Muscle of leg (tissue), 11 donors: ENCODE results near the gene TMEM192. TPM values are rescaled to one million over a fixed set of nuclear protein-coding genes. Genes with fewer than 3 reads are reported as not detected.

Source experiments
- DNase-seq: peaks from one replicate; pipeline ENCODE4 v3.0.0; 2013
- H3K27ac ChIP-seq: one replicate; pipeline ENCODE4 v1.5.1; 2013; ENCODE audit warnings: mild to moderate bottlenecking, low read length, control low read depth
- H3K27me3 ChIP-seq: one replicate; pipeline ENCODE4 v1.6.1; 2013; ENCODE audit warnings: low read length; ENCODE audit not compliant: control insufficient read depth, insufficient read depth
- H3K36me3 ChIP-seq: one replicate; pipeline ENCODE4 v1.6.1; 2013; ENCODE audit warnings: low read length; ENCODE audit not compliant: control insufficient read depth, insufficient read depth
- H3K4me1 ChIP-seq: one replicate; pipeline ENCODE4 v1.6.1; 2013; ENCODE audit warnings: low read length; ENCODE audit not compliant: control insufficient read depth, insufficient read depth
- H3K4me3 ChIP-seq: one replicate; pipeline ENCODE4 v1.5.1; 2013; ENCODE audit warnings: low read length, control low read depth
- H3K9me3 ChIP-seq: replicated peaks from 2 replicates; pipeline ENCODE4 v1.6.1; 2013; ENCODE audit warnings: low read depth, low read length; ENCODE audit not compliant: control insufficient read depth
- WGBS: methylation state at CpG from one replicate; pipeline ENCODE4 v1.1.5; 2013; ENCODE audit warnings: missing lambda C conversion rate; ENCODE audit not compliant: insufficient coverage; 5-methylcytosine and 5-hydroxymethylcytosine counted together
- polyA plus RNA-seq, 8 donors: library from polyadenylated mRNA; unstranded; fragments of 120-200 nt; gene quantifications; one replicate each; pipeline versions ENCODE4 v1.2.1 to v1.2.3, GENCODE V29; 2013; ENCODE audit warnings: inconsistent platforms in 1 of 8, low replicate concordance in 1 of 8; ENCODE audit not compliant: insufficient read length in 8 of 8, insufficient read depth in 1 of 8
- total RNA-seq: library from RNA; stranded (reverse); fragments of 120-200 nt; gene quantifications from one replicate; pipeline ENCODE4 v1.2.4, GENCODE V29; 2013

TMEM192 gene
- total and polyA plus RNA-seq, 9 donors: 9.2 to 12.5 (median 10.7) TPM

DNA sequence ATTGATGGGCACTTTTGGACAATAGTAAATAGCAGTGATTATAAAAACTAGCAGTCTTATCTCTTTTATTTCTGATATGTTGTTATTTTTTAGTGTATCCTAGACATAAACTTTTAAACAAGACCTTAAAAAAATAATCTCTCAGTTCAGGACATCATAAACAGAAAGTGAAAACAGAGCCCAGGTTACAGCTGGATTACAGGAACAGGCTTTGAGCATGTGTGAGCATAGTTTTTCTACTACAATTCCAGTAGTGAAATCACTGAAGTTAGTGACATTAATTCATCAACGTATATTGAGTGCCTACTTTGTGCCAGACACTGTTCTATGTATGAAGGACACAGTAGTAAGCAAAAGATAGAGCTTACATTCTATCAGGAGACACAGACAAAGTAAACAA is 42.1 kb downstream of the TMEM192 start:
- Histone ChIP-seq H3K27ac (no peak overlapping the region), H3K4me1 (no peaks in the 10 kb centered on the region), H3K27me3 (no peaks in the 10 kb centered on the region), H3K36me3 (no peaks in the 10 kb centered on the region), H3K4me3 (no peak overlapping the region), H3K9me3 (no peaks in the 10 kb centered on the region)
- WGBS: no CpG with 5 or more reads among the region's 1 CpG
- no peak for DNase-seq

DNA sequence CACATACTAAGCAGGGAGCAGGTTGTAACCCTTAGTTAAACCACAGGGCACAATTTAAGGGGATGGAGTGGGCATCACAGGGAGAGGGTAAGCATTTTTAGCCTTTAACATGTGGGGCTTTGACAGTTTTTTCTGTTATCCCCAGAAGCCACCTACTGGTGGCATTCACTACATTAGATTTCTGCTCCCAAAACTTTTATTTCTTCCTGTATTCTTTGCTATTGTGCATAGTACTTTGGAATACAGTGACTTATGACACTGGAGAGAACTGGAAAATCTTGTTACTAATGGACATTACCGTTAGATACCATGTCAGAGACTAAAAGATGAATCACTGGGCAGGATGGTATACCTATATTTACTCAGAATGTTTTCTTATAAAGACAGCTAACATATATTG is 51.7 kb downstream of the TMEM192 start:
- no peaks in the 10 kb centered on the region for H3K27me3 ChIP-seq
- DNase-seq: peak; percentile 13
- no peaks in the 10 kb centered on the region for H3K36me3 ChIP-seq
- H3K4me3 ChIP-seq: no peak overlapping the region
- no peak overlapping the region for H3K27ac ChIP-seq
- H3K4me1 ChIP-seq: peaks cover 22% of the 10 kb centered on the region
- no CpG with 5 or more reads among the region's 1 CpG for whole genome bisulfite sequencing
- H3K9me3 ChIP-seq: no peaks in the 10 kb centered on the region

DNA sequence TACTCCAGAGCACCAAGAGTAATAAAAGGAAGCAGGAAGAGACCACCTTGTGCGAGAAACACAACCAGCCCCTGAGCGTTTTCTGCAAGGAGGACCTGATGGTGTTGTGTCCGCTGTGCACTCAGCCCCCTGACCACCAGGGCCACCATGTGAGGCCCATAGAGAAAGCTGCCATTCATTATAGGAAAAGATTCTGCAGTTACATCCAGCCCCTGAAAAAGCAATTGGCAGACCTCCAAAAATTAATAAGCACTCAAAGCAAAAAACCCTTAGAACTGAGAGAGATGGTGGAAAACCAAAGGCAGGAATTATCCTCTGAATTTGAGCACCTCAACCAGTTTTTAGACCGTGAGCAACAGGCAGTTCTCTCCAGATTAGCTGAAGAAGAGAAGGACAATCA is 53.3 kb downstream of the TMEM192 start:
- H3K4me3 ChIP-seq: no peak overlapping the region
- WGBS: no CpG with 5 or more reads among the region's 4 CpGs
- H3K27ac ChIP-seq: peak overlapping the region; percentile 84
- no peaks in the 10 kb centered on the region for H3K27me3 ChIP-seq
- no peaks in the 10 kb centered on the region for H3K9me3 ChIP-seq
- H3K36me3 ChIP-seq: no peaks in the 10 kb centered on the region
- DNase-seq: peak; percentile 19
- H3K4me1 ChIP-seq: peaks cover 22% of the 10 kb centered on the region

DNA sequence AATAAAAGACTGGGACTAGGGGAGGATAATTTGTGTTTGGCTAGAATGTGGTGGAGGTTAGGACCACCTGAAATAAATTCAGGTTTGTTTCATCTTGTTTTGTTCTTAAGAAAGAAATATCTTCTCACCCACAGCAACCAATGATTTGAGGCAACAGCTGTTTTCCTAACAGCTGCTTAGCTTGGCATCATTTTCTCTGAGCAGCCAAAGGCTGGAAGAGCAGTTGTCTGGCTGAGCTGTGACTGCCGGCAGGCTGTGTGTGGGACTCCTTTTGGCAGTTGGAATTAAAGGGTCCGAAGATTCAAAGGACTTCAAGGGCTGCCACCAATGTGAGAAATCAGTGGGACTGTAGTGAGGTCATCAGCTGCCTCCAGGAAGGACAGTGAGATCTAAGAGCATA is 54.0 kb downstream of the TMEM192 start:
- no peaks in the 10 kb centered on the region for H3K27me3 ChIP-seq
- DNase-seq: peak; percentile 89
- peak overlapping the region; percentile 90 for H3K27ac ChIP-seq
- no peaks in the 10 kb centered on the region for H3K9me3 ChIP-seq
- H3K4me1 ChIP-seq: peaks cover 22% of the 10 kb centered on the region
- H3K36me3 ChIP-seq: no peaks in the 10 kb centered on the region
- 37% methylated on average over 2 of the region's 2 CpGs for WGBS
- no peak overlapping the region for H3K4me3 ChIP-seq

DNA sequence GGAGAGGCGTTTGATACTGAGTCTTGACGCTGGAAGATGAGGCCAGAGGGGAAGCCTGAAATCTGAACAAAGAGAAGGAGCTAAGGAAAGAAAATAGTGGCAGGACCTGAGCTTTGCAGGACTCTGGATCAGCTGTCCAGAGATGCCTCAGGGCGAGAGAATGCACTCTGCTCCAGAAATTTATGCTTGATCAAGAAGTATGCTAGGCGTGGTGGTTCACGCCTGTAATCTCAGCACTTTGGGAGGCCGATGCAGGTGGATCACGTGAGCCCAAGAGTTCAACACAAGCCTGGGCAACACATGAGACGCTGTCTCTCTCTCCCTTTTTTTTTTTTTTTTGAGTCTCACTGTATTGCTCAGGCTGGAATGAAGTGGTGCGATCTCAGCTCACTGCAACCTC is 57.1 kb downstream of the TMEM192 start:
- WGBS: 87% methylated on average over 7 of the region's 9 CpGs
- Histone ChIP-seq H3K27ac (no peak overlapping the region), H3K9me3 (no peaks in the 10 kb centered on the region)

DNA sequence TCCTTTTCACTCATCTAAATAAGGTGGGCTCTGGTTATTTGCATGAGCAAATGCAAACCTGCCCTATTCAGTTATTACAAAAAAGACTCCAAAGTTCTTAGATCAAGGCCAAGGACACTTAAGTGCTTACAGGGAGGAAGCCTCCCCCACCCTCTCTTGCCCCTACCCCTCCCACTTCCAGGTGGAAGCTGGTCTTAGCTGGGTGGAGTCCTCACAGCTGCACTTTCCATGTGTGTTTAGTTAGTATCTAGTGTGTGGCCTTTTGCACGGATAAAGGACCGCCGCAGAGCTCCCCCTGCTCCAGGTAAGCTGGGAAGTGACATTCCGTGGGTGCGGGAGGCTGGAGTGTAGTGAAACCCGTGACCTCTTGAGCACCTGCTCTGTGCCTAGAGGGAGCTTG is 59.0 kb downstream of the TMEM192 start, which contains the start of gene TRIM75:
TRIM75 (plus strand) TSS at position 222 of the 400 bp plus-strand sequence. CDS start 5,282 bp downstream, outside the sequence.
- peaks cover 5% of the 10 kb centered on the region for H3K4me1 ChIP-seq
- DNase-seq: no peak
- no peaks in the 10 kb centered on the region for H3K27me3 ChIP-seq
- H3K4me3 ChIP-seq: no peak within 1 kb of the TSS
- H3K36me3 ChIP-seq: no peaks in the 10 kb centered on the region
- WGBS: 66% methylated on average over 5 of the region's 6 CpGs
- no peaks in the 10 kb centered on the region for H3K9me3 ChIP-seq
- H3K27ac ChIP-seq: no peak within 1 kb of the TSS

More for the DNA sequence above, 57.1 kb downstream of the TMEM192 start:
- H3K4me1 ChIP-seq: peaks cover 19% of the 10 kb centered on the region
- H3K4me3 ChIP-seq: no peak overlapping the region
- no peak for DNase-seq
- no peaks in the 10 kb centered on the region for H3K36me3 ChIP-seq
- H3K27me3 ChIP-seq: no peaks in the 10 kb centered on the region

- H3K9me3 ChIP-seq: no peaks in the 10 kb centered on the region
- 60% methylated on average over 1 of the region's 3 CpGs for WGBS
- H3K4me1 ChIP-seq: no peaks in the 10 kb centered on the region
- H3K36me3 ChIP-seq: no peaks in the 10 kb centered on the region
- no peaks in the 10 kb centered on the region for H3K27me3 ChIP-seq
- no peak overlapping the region for H3K27ac ChIP-seq
- H3K4me3 ChIP-seq: no peak overlapping the region
- DNase-seq: no peak
Observed at GRCh38 chr4:165052627-165053026, 60.0 kb downstream of the TMEM192 start.

GRCh38 chr4:165048170-165048569 is 64.5 kb downstream of the TMEM192 start:
- Histone ChIP-seq H3K27me3 (no peaks in the 10 kb centered on the region), H3K4me1 (no peaks in the 10 kb centered on the region), H3K4me3 (no peak overlapping the region), H3K27ac (no peak overlapping the region), H3K36me3 (no peaks in the 10 kb centered on the region), H3K9me3 (no peaks in the 10 kb centered on the region)
- WGBS: no CpG with 5 or more reads among the region's 5 CpGs
- DNase-seq: no peak

DNA sequence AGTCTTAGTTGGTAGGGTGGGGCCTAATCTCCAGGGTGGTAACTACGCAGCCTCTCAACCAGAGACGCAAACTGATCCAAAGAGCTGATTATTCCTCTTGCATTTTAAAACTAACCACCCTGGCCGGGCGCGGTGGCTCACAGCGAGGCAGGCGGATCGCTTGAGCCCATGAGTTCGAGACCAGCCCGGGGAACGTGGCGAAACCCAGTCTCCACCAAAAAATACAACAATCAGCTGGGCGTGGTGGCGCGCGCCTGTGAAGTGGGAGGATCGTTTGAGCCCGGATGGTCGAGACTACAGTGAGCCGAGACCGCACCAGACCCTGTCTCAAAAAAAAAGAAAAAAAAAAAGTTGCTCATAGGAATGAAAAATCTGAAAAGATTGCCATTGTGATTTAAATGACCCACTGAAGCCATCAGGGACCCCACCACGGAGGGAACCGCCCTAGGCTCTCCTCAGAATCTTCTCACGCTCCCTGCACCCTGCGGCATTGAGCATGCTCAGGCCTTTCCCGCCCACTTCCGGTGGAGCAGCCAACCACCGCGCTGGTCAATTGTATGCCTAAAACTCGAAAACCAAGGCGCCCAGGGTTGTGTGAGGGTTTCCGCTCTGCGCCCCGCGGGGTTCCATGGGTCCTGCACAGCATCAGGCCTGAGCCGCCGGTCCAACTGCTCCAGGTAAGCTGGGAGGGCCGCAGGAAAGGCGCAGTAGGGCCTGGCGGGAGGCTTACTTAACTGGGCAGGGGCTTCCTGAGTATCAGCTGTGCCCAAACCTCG is 81.0 kb downstream of the TMEM192 start, which contains the start of gene TRIM60:
TRIM60 (plus strand) TSS at position 564 of the 776 bp plus-strand sequence. CDS start 8,074 bp downstream, outside the sequence.
- no peak for DNase-seq
- Histone ChIP-seq H3K4me1 (no peaks in the 10 kb centered on the region), H3K36me3 (no peaks in the 10 kb centered on the region), H3K27ac (no peak within 1 kb of the TSS), H3K4me3 (no peak within 1 kb of the TSS), H3K27me3 (no peaks in the 10 kb centered on the region), H3K9me3 (no peaks in the 10 kb centered on the region)
- WGBS: 98% methylated on average over 25 of the region's 41 CpGs

GRCh38 chr4:165027762-165028402 is 84.8 kb downstream of the TMEM192 start:
- Histone ChIP-seq H3K4me1 (no peaks in the 10 kb centered on the region), H3K27ac (no peak overlapping the region), H3K9me3 (no peaks in the 10 kb centered on the region), H3K27me3 (no peaks in the 10 kb centered on the region), H3K36me3 (no peaks in the 10 kb centered on the region), H3K4me3 (no peak overlapping the region)
- WGBS: 61% methylated on average over 3 of the region's 7 CpGs
- no peak for DNase-seq
